Cerebellar nuclear complex (tissue), 1 donor: Measurements from ENCODE around the gene PP2D1.
"Not testable (repeated sequence)": the region's sequence is repeated elsewhere in the genome, so short reads cannot be mapped to it uniquely, and the experiment has no call there.

Experiments
- DNase-seq, 2 experiments: peaks; one replicate each; lab custom pipeline; 2025; lab: John Stamatoyannopoulos, UW

Gene PP2D1

GRCh38 chr3:20040548-20041196 lies 28.6 kb upstream of the PP2D1 start:
- DNase-seq = peak in 1 of 2 experiments; percentile 10

- no peak for DNase-seq
These were observed 27.9 kb upstream of the PP2D1 start, which contains the start of gene KAT2B for GRCh38 chr3:20039765-20040547. Gene KAT2B, plus strand, starts transcription at chr3:20040446. Its CDS starts 32 bp downstream, at chr3:20040478.

GRCh38 chr3:20039466-20039764 lies 27.4 kb upstream of the PP2D1 start:
- no peak for DNase-seq

- DNase-seq = no peak
These were observed 26.8 kb upstream of the PP2D1 start for GRCh38 chr3:20038699-20039465.

GRCh38 chr3:20037255-20037996 lies 25.4 kb upstream of the PP2D1 start:
- DNase-seq = no peak

GRCh38 chr3:20035019-20035418 lies 23.0 kb upstream of the PP2D1 start:
- DNase-seq = no peak

- not testable (repeated sequence) for DNase-seq
These were observed 19.9 kb upstream of the PP2D1 start for GRCh38 chr3:20031939-20032338.

GRCh38 chr3:20028905-20029331 lies 16.9 kb upstream of the PP2D1 start:
- no peak for DNase-seq

GRCh38 chr3:20027136-20027535 lies 15.1 kb upstream of the PP2D1 start:
- no peak for DNase-seq

GRCh38 chr3:20023623-20024405 lies 11.8 kb upstream of the PP2D1 start:
- no peak for DNase-seq

- DNase-seq = no peak
These were observed 11.0 kb upstream of the PP2D1 start for GRCh38 chr3:20022954-20023622.

- not testable (repeated sequence) for DNase-seq
These were observed 4.0 kb upstream of the PP2D1 start for GRCh38 chr3:20016076-20016475.

GRCh38 chr3:20015525-20015924 lies 3.5 kb upstream of the PP2D1 start:
- no peak for DNase-seq

- DNase-seq = no peak
These were observed 1.3 kb upstream of the PP2D1 start for GRCh38 chr3:20013396-20013795.

- DNase-seq = no peak
These were observed 3.4 kb downstream of the PP2D1 start for GRCh38 chr3:20008646-20009045.

- no peak for DNase-seq
These were observed 4.1 kb downstream of the PP2D1 start for GRCh38 chr3:20007960-20008359.

GRCh38 chr3:20001932-20002331 lies 10.1 kb downstream of the PP2D1 start:
- no peak for DNase-seq

- no peak for DNase-seq
These were observed 14.6 kb downstream of the PP2D1 start for GRCh38 chr3:19997502-19997901.

- no peak for DNase-seq
These were observed 17.3 kb downstream of the PP2D1 start for GRCh38 chr3:19994796-19995195.

GRCh38 chr3:19988904-19989303 lies 23.2 kb downstream of the PP2D1 start:
- DNase-seq = not testable (repeated sequence)

GRCh38 chr3:19972054-19972453 lies 40.0 kb downstream of the PP2D1 start:
- DNase-seq = no peak
